Transverse colon (tissue), 4 donors: ENCODE results near the gene PIP5K1B. TPM values are rescaled to one million over a fixed set of nuclear protein-coding genes. Genes with fewer than 3 reads are reported as not detected.

ENCODE experiments used
- DNase-seq: peaks from one replicate; pipeline ENCODE4 v3.0.0-alpha.2; 2019
- H3K27ac ChIP-seq, 4 donors: fragments of 200-600 bp; sonication (generic); 2 replicates each; pipeline ENCODE4 v1.5.1; 2016 to 2018; ENCODE audit warnings: inconsistent platforms in 4 of 4
- H3K27me3 ChIP-seq: fragments of 200-600 bp; sonication (generic); 2 replicates; pipeline ENCODE4 v1.5.1; 2017; ENCODE audit warnings: inconsistent platforms
- H3K36me3 ChIP-seq, 4 donors: fragments of 200-600 bp; sonication (generic); 2 replicates each; pipeline ENCODE4 v1.5.1; 2017 to 2019; ENCODE audit warnings: inconsistent platforms in 4 of 4
- H3K4me1 ChIP-seq, 4 donors: fragments of 200-600 bp; sonication (generic); 2 replicates each; pipeline ENCODE4 v1.5.1; 2017 to 2020; ENCODE audit warnings: inconsistent platforms in 4 of 4
- H3K4me3 ChIP-seq, 4 donors: fragments of 200-600 bp; sonication (generic); 1 replicate in 1 of 4; 2 replicates in 3 of 4; pipeline versions ENCODE4 v1.5.1 to v1.6.1; 2017 to 2019; ENCODE audit warnings: inconsistent platforms in 4 of 4
- H3K9me3 ChIP-seq, 2 donors: fragments of 200-600 bp; sonication (generic); 2 replicates each; pipeline ENCODE4 v1.5.1; 2017 to 2019; ENCODE audit warnings: inconsistent platforms in 2 of 2
- EP300 ChIP-seq: sonication (generic); formaldehyde crosslinking; IDR thresholded peaks from one replicate; pipeline ENCODE4 v1.6.1; 2017; ENCODE audit warnings: antibody characterized with exemption, low read depth
- POLR2A ChIP-seq: fragments of 450-650 bp; IDR thresholded peaks from one replicate; pipeline ENCODE4 v1.6.1; 2016; ENCODE audit warnings: antibody characterized with exemption, mild to moderate bottlenecking, moderate library complexity
- POLR2AphosphoS5 ChIP-seq, 3 donors: sonication (generic); formaldehyde crosslinking; IDR thresholded peaks; one replicate each; pipeline ENCODE4 v1.6.1; 2016; ENCODE audit warnings: antibody characterized with exemption in 3 of 3
- WGBS, 2 donors: methylation state at CpG; one replicate each; pipeline ENCODE4 v1.1.5; 2018; ENCODE audit warnings: low coverage in 1 of 2; 5-methylcytosine and 5-hydroxymethylcytosine counted together
- in situ Hi-C, 4 donors: fragments of 200-750 bp; cut with MboI; loops; one replicate each; pipeline versions ENCODE4 v1.15.0 to v1.15.1; 2017; ENCODE audit warnings: low sequenced_read_pairs in 3 of 4, low pct_ligation_motif_present in 1 of 4, low pct_unique_long_range_greater_than_20kb in 1 of 4
- intact Hi-C: fragments of 100-400 bp; cut with DNase I; formaldehyde crosslinking; loops from one replicate; pipeline ENCODE4 v1.15.1; 2023; ENCODE audit warnings: low total_unique reads
- total RNA-seq, 4 donors: library from RNA; depleted of rRNA; stranded (reverse); fragments of >200 nt; gene quantifications; one replicate each; pipeline ENCODE4 v1.1.0, GENCODE V29; 2016
- TF ChIP-seq, protein P1 (sequence below), 5 experiments: fragments of 200-600 bp in 3 of 5; fragments of 450-650 bp in 2 of 5; sonication (generic) in 3 of 5; IDR thresholded peaks; 1 replicate in 2 of 5; 2 replicates in 3 of 5; pipeline ENCODE4 v1.5.1; 2016 to 2017; ENCODE audit warnings: antibody characterized with exemption in 5 of 5, inconsistent platforms in 3 of 5, mild to moderate bottlenecking in 2 of 5, moderate library complexity in 1 of 5

The PIP5K1B gene
- total RNA-seq, 4 donors from 2014 or later: 45.6 to 104 (median 76.0) TPM

DNA sequence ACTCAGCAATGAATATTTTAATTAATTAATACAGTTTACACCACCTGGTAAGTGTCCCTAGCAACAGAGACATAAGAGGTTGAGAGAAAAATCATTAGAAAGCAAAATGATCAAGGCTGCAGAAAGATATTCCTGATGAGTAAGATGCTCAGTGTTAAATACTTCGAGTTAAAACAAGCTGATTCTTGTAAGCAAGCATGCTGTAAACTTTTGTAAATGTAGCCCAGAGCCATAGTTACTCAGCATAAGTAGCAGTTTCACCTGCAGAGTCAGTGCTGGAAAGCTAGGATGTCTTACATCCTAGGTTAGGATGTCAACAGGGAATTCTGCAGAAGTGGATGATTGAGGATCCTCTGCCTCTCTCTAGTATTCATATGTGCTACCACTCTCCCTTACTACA is 304.7 kb downstream of the PIP5K1B start:
- intact Hi-C loops: no loop called here
- in situ Hi-C loops: loop anchor here in 3 of 4 donors (10.0 to 25.0 kb wide), 3 partner anchors 65 to 422 kb away; no protein-coding TSS in a partner anchor

DNA sequence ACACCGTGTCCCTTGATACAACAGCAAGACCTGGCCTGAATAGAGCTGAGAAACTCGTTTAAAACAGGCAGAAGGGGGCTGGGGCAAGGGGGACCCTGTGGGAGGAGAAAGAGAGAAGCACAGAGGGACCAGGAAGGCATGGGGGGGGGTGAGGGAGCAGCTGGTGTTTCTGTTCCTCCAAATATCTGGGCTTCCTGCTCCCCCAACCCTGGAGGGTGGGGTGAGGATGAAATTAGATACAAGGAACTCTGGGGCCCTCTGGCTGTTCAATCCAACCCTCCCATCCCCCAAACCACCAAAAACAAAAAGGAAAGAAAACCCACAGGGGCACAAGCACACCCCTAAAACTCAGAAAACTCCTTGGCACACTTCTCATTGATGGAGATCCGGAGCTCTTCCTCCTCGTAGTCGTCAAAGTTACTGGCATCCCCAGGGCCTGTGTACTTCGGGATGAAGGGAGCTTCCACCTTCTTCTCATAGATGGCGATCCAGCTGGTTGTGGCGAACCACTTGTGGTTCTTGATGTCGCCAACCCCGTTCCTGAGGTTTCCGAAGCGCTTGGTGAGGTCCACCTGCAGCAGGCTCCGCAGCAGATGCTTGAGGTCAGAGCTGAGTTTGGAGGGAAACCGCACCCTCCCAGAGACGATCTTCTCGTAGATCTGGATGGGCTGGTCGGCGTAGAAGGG is 307.8 kb downstream of the PIP5K1B start:
- in situ Hi-C loops: loop anchor here in 1 of 4 donors (25.0 kb wide), 1 partner anchor 426 kb away; no protein-coding TSS in a partner anchor
- Histone ChIP-seq H3K4me1 (peaks cover 0 to 6% (median 0%) of the 10 kb centered on the region in 4 donors), H3K36me3 (no peaks in the 10 kb centered on the region), H3K9me3 (no peaks in the 10 kb centered on the region), H3K27ac (no peak overlapping the region), H3K4me3 (no peak overlapping the region), H3K27me3 (no peaks in the 10 kb centered on the region)
- DNase-seq: no peak
- WGBS, 2 donors: 40 to 77% methylated on average over 1 to 18 of the region's 18 CpGs
- intact Hi-C loops: no loop called here
- no peak for TF ChIP-seq EP300
- no peak for TF ChIP-seq POLR2A
- no peak for TF ChIP-seq POLR2AphosphoS5 (IDR thresholded peaks at IDR 0.05)
- TF ChIP-seq, protein P1, sequence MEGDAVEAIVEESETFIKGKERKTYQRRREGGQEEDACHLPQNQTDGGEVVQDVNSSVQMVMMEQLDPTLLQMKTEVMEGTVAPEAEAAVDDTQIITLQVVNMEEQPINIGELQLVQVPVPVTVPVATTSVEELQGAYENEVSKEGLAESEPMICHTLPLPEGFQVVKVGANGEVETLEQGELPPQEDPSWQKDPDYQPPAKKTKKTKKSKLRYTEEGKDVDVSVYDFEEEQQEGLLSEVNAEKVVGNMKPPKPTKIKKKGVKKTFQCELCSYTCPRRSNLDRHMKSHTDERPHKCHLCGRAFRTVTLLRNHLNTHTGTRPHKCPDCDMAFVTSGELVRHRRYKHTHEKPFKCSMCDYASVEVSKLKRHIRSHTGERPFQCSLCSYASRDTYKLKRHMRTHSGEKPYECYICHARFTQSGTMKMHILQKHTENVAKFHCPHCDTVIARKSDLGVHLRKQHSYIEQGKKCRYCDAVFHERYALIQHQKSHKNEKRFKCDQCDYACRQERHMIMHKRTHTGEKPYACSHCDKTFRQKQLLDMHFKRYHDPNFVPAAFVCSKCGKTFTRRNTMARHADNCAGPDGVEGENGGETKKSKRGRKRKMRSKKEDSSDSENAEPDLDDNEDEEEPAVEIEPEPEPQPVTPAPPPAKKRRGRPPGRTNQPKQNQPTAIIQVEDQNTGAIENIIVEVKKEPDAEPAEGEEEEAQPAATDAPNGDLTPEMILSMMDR (IDR thresholded peaks at IDR 0.05): no peak

More for the DNA sequence above, 304.7 kb downstream of the PIP5K1B start:
- Histone ChIP-seq H3K4me3 (no peak overlapping the region), H3K9me3 (no peaks in the 10 kb centered on the region), H3K36me3 (no peaks in the 10 kb centered on the region), H3K4me1 (no peaks in the 10 kb centered on the region), H3K27ac (no peak overlapping the region), H3K27me3 (no peaks in the 10 kb centered on the region)
- WGBS, 2 donors: 40 to 69% methylated on average over 1 of the region's 1 CpG
- no peak for TF ChIP-seq EP300
- TF ChIP-seq, protein P1 (IDR thresholded peaks at IDR 0.05): no peak
- TF ChIP-seq POLR2A: no peak
- TF ChIP-seq POLR2AphosphoS5 (IDR thresholded peaks at IDR 0.05): no peak
- DNase-seq: no peak

DNA sequence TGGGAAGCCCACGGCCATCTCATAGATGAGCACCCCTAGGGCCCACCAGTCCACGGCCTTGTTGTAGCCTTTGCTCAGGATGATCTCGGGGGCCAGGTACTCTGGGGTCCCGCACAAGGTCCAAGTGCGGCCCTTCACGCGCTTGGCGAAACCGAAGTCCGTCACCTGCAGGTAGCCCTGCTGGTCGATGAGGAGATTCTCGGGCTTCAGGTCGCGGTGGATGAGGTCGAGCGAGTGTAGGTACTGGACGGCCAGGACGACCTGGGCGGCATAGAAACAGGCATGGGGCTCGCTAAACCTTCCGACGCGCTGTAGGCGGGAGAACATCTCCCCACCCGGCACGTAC is 308.3 kb downstream of the PIP5K1B start:
- Histone ChIP-seq H3K9me3 (no peaks in the 10 kb centered on the region), H3K4me3 (no peak overlapping the region), H3K27me3 (no peaks in the 10 kb centered on the region), H3K36me3 (no peaks in the 10 kb centered on the region), H3K4me1 (peaks cover 0 to 6% (median 0%) of the 10 kb centered on the region in 4 donors), H3K27ac (no peak overlapping the region)
- no peak for DNase-seq
- WGBS, 2 donors: 95% methylated on average over 24 of the region's 26 CpGs; no CpG with 5 or more reads in 1 of the 2 donors
- intact Hi-C loops (no loop called here), in situ Hi-C loops (loop anchor here in 1 of 4 donors (25.0 kb wide), 1 partner anchor 426 kb away; no protein-coding TSS in a partner anchor)
- TF ChIP-seq, protein P1 (IDR thresholded peaks at IDR 0.05): no peak
- TF ChIP-seq POLR2AphosphoS5 (IDR thresholded peaks at IDR 0.05): no peak
- no peak for TF ChIP-seq EP300
- TF ChIP-seq POLR2A: no peak

DNA sequence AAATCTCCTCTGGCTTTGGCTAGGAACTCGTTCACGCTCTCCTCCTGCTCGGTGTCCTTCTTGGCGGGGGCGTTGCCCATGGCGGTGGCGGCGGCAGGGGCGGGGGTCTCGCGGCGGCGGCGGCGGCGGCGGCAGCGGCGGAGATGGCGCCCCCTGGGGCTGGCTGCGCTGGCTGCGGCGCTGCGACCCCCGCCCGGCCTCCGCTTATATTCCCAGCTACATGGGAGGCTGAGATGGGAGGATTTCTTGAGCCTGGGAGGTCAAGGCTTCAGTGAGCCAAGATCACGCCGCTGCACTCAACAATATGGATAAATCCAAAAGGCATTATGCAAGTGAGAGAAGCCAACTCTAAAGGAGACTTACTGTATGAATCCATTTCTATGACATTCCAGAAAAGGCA is 309.0 kb downstream of the PIP5K1B start, which contains the start of gene PRKACG:
TSS of gene PRKACG (minus strand) at position 101 of the 400 bp plus-strand sequence. CDS start at position 80, 21 bp downstream.
- no peaks in the 10 kb centered on the region for H3K9me3 ChIP-seq
- TF ChIP-seq POLR2AphosphoS5 (IDR thresholded peaks at IDR 0.05) (no peak), POLR2A (no peak), EP300 (no peak)
- TF ChIP-seq, protein P1 (IDR thresholded peaks at IDR 0.05): no peak

More for the DNA sequence above, 309.0 kb downstream of the PIP5K1B start, which contains the start of gene PRKACG:
- intact Hi-C loops (no loop called here), in situ Hi-C loops (loop anchor here in 1 of 4 donors (25.0 kb wide), 1 partner anchor 427 kb away; no protein-coding TSS in a partner anchor)
- Histone ChIP-seq H3K4me1 (peaks cover 0 to 6% (median 0%) of the 10 kb centered on the region in 4 donors), H3K27me3 (no peaks in the 10 kb centered on the region), H3K4me3 (no peak within 1 kb of the TSS), H3K36me3 (no peaks in the 10 kb centered on the region), H3K27ac (no peak within 1 kb of the TSS)
- no peak for DNase-seq
- 99% methylated on average over 29 of the region's 29 CpGs; no CpG with 5 or more reads in 1 of the 2 donors for WGBS, 2 donors
